Measurements from ENCODE around the gene NNT.
"Not testable (repeated sequence)": the region's sequence is repeated elsewhere in the genome, so short reads cannot be mapped to it uniquely, and the experiment has no call there.

Gene NNT

GRCh38 chr5:43699910-43700309 lies 96.9 kb downstream of the NNT start:
- Mint-ChIP-seq H3K27ac (no peak overlapping the region), H3K4me1 (ENCODE audit: low read depth in 2 of 2) (peaks cover 0 to 11% of the 10 kb centered on the region in 2 donors), H3K27me3 (no peaks in the 10 kb centered on the region), H3K9me3 (peaks cover 0 to 2% of the 10 kb centered on the region in 2 donors), H3K36me3 (ENCODE audit: insufficient read depth) (peaks cover 25% of the 10 kb centered on the region), H3K4me3 (no peak overlapping the region)
- no peak for ATAC-seq (replicated peaks)
- no peak for DNase-seq

DNA sequence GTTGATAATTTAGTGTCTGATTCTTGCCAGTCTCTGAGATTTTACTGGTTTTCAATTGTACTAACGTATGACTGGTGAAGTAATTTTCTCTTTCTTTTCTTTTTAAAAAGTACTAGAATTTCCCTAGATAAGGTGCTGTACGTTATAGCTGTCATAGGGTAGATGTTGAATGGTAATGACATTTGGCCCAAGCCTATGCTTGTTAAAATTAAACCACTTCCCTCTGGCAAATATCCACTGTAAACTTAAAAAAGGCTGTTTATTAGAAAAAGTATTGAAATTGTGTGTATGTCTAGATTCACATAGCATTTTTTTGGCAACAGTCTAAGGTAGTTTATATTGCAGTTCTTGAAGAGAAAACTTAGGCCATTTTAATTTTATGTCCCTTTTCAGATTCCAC lies 97.6 kb downstream of the NNT start:
- H3K9me3 Mint-ChIP-seq: peaks cover 0 to 2% of the 10 kb centered on the region in 2 donors
- H3K4me1 Mint-ChIP-seq (ENCODE audit: low read depth in 2 of 2): peaks cover 0 to 11% of the 10 kb centered on the region in 2 donors
- peaks cover 32% of the 10 kb centered on the region for H3K36me3 Mint-ChIP-seq (ENCODE audit: insufficient read depth)
- no peak overlapping the region for H3K27ac Mint-ChIP-seq
- no peaks in the 10 kb centered on the region for H3K27me3 Mint-ChIP-seq
- DNase-seq (no peak), ATAC-seq (replicated peaks) (no peak)
- H3K4me3 Mint-ChIP-seq: no peak overlapping the region

DNA sequence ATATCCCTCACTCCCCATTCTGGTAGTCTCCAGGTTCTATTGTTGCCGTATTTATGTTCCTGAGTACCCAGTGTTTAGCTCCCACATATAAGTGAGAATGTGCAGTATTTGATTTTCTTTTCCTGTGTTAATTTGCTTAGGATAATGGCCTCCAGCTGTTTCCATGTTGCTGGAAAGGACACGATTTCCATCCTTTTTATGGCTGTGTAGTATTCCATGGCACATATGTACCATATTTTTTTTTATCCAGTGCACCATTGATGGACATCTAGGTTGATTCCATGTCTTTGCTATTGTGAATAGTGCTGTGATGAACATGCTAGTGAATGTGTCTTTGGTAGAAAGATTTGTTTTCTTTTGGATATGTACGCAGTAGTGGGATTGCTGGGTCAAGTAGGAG lies 98.2 kb downstream of the NNT start:
- H3K27ac Mint-ChIP-seq: no peak overlapping the region
- H3K4me3 Mint-ChIP-seq: no peak overlapping the region
- no peaks in the 10 kb centered on the region for H3K27me3 Mint-ChIP-seq
- no peak for DNase-seq
- no peak for ATAC-seq (replicated peaks)
- peaks cover 0 to 11% of the 10 kb centered on the region in 2 donors for H3K4me1 Mint-ChIP-seq (ENCODE audit: low read depth in 2 of 2)
- H3K36me3 Mint-ChIP-seq (ENCODE audit: insufficient read depth): peaks cover 33% of the 10 kb centered on the region
- no peaks in the 10 kb centered on the region for H3K9me3 Mint-ChIP-seq

GRCh38 chr5:43702293-43702692 lies 99.3 kb downstream of the NNT start:
- Mint-ChIP-seq H3K27me3 (no peaks in the 10 kb centered on the region), H3K36me3 (ENCODE audit: insufficient read depth) (peaks cover 33% of the 10 kb centered on the region), H3K27ac (peak overlapping the region in 1 of 2 donors; percentile 74), H3K4me1 (ENCODE audit: low read depth in 2 of 2) (peaks cover 0 to 8% of the 10 kb centered on the region in 2 donors), H3K9me3 (no peaks in the 10 kb centered on the region), H3K4me3 (no peak overlapping the region)
- ATAC-seq (replicated peaks) (no peak), DNase-seq (no peak)

GRCh38 chr5:43702815-43703214 lies 99.8 kb downstream of the NNT start:
- H3K4me3 Mint-ChIP-seq: no peak overlapping the region
- no peak overlapping the region for H3K27ac Mint-ChIP-seq
- H3K9me3 Mint-ChIP-seq: no peaks in the 10 kb centered on the region
- no peak for ATAC-seq (replicated peaks)
- H3K4me1 Mint-ChIP-seq (ENCODE audit: low read depth in 2 of 2): peaks cover 0 to 4% of the 10 kb centered on the region in 2 donors
- H3K27me3 Mint-ChIP-seq: no peaks in the 10 kb centered on the region
- peaks cover 33% of the 10 kb centered on the region for H3K36me3 Mint-ChIP-seq (ENCODE audit: insufficient read depth)
- DNase-seq: no peak

DNA sequence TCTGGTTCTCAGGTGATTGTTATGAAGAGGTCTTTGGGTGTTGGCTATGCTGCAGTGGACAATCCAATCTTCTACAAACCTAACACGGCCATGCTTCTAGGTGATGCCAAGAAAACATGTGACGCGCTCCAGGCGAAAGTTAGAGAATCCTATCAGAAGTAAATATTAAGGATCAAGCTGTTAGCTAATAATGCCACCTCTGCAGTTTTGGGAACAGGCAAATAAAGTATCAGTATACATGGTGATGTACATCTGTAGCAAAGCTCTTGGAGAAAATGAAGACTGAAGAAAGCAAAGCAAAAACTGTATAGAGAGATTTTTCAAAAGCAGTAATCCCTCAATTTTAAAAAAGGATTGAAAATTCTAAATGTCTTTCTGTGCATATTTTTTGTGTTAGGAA lies 101.3 kb downstream of the NNT start:
- peaks cover 31% of the 10 kb centered on the region for H3K36me3 Mint-ChIP-seq (ENCODE audit: insufficient read depth)
- no peaks in the 10 kb centered on the region for H3K4me1 Mint-ChIP-seq (ENCODE audit: low read depth in 2 of 2)
- no peak for ATAC-seq (replicated peaks)

GRCh38 chr5:43706576-43706975 lies 103.6 kb downstream of the NNT start:
- H3K27me3 Mint-ChIP-seq; H3K4me3 Mint-ChIP-seq; ATAC-seq (replicated peaks); DNase-seq; H3K4me1 Mint-ChIP-seq (ENCODE audit: low read depth in 2 of 2); H3K9me3 Mint-ChIP-seq; H3K27ac Mint-ChIP-seq: not testable (repeated sequence)
- H3K36me3 Mint-ChIP-seq (ENCODE audit: insufficient read depth): peaks cover 30% of the 10 kb centered on the region

More for the DNA sequence above, 101.3 kb downstream of the NNT start:
- Mint-ChIP-seq H3K9me3 (no peaks in the 10 kb centered on the region), H3K27me3 (no peaks in the 10 kb centered on the region), H3K27ac (no peak overlapping the region), H3K4me3 (no peak overlapping the region)
- no peak for DNase-seq

GRCh38 chr5:43711496-43711895 lies 108.5 kb downstream of the NNT start:
- H3K4me3 Mint-ChIP-seq: no peak overlapping the region
- H3K27ac Mint-ChIP-seq: no peak overlapping the region
- DNase-seq: no peak
- no peaks in the 10 kb centered on the region for H3K9me3 Mint-ChIP-seq
- H3K4me1 Mint-ChIP-seq (ENCODE audit: low read depth in 2 of 2): no peaks in the 10 kb centered on the region
- ATAC-seq (replicated peaks): no peak
- no peaks in the 10 kb centered on the region for H3K36me3 Mint-ChIP-seq (ENCODE audit: insufficient read depth)
- H3K27me3 Mint-ChIP-seq: no peaks in the 10 kb centered on the region

DNA sequence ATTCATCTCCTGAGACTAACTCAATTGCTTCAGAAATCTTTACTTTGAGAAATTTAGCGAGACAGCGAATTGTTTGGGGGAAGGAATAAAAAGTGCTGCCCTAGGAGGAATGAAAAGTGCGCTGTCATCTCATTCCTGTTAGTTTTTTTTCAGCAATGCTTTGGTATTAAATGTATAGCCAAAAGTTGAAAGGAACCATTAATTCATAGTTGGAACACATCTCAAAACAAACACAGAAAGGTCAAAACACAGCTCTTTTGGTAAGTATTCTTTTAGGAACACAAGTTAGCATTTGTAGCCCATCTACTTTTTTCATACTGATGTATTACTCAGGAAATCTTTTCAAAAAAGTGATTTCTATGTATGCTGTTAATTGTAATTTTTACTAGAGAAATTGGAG lies 109.1 kb downstream of the NNT start:
- Mint-ChIP-seq H3K9me3 (no peaks in the 10 kb centered on the region), H3K27ac (no peak overlapping the region), H3K4me3 (no peak overlapping the region), H3K27me3 (no peaks in the 10 kb centered on the region), H3K36me3 (ENCODE audit: insufficient read depth) (no peaks in the 10 kb centered on the region), H3K4me1 (ENCODE audit: low read depth in 2 of 2) (no peaks in the 10 kb centered on the region)
- ATAC-seq (replicated peaks) (no peak), DNase-seq (no peak)

DNA sequence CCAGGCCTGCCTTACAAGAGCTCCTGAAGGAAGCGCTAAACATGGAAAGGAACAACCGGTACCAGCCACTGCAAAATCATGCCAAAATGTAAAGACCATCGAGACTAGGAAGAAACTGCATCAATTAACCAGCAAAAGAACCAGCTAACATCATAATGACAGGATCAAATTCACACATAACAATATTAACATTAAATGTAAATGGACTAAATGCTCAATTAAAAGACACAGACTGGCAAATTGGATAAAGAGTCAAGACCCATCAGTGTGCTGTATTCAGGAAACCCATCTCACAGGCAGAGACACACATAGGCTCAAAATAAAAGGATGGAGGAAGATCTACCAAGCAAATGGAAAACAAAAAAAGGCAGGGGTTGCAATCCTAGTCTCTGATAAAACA lies 116.8 kb downstream of the NNT start:
- not testable (repeated sequence) for ATAC-seq (replicated peaks); H3K4me3 Mint-ChIP-seq; H3K27me3 Mint-ChIP-seq; DNase-seq; H3K36me3 Mint-ChIP-seq (ENCODE audit: insufficient read depth); H3K9me3 Mint-ChIP-seq; H3K27ac Mint-ChIP-seq; H3K4me1 Mint-ChIP-seq (ENCODE audit: low read depth in 2 of 2)

DNA sequence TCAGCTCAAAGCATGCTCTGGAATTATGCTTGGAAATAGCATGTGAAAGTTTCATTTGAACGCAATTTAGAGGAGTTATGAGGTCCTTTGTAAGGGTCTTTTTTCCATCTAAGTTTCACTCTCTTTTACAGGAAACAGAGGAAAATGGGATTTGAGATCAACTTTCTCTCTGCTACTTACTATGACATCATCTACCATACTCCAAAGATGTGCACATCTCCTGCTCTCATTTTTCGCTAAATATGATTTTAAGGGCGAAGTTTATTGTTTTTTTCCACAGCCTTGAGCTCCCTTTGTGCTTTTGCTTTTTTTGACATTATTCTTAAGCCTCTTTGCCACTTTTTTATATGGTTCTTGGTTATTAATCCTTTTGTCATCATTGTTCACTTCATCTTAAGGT lies 125.6 kb downstream of the NNT start:
- H3K9me3 Mint-ChIP-seq: no peaks in the 10 kb centered on the region
- no peaks in the 10 kb centered on the region for H3K4me1 Mint-ChIP-seq (ENCODE audit: low read depth in 2 of 2)
- H3K36me3 Mint-ChIP-seq (ENCODE audit: insufficient read depth): no peaks in the 10 kb centered on the region
- no peak for ATAC-seq (replicated peaks)
- no peak overlapping the region for H3K4me3 Mint-ChIP-seq
- H3K27me3 Mint-ChIP-seq: peaks cover 0 to 5% of the 10 kb centered on the region in 2 donors
- no peak for DNase-seq
- no peak overlapping the region for H3K27ac Mint-ChIP-seq

GRCh38 chr5:43729846-43730478 lies 127.0 kb downstream of the NNT start:
- DNase-seq (no peak), ATAC-seq (replicated peaks) (no peak)
- no peak overlapping the region for H3K4me3 Mint-ChIP-seq
- peaks cover 0 to 5% of the 10 kb centered on the region in 2 donors for H3K27me3 Mint-ChIP-seq
- no peaks in the 10 kb centered on the region for H3K4me1 Mint-ChIP-seq (ENCODE audit: low read depth in 2 of 2)
- no peaks in the 10 kb centered on the region for H3K9me3 Mint-ChIP-seq
- no peak overlapping the region for H3K27ac Mint-ChIP-seq
- no peaks in the 10 kb centered on the region for H3K36me3 Mint-ChIP-seq (ENCODE audit: insufficient read depth)

GRCh38 chr5:43730832-43731342 lies 127.9 kb downstream of the NNT start:
- H3K36me3 Mint-ChIP-seq (ENCODE audit: insufficient read depth): no peaks in the 10 kb centered on the region
- peaks cover 0 to 5% of the 10 kb centered on the region in 2 donors for H3K27me3 Mint-ChIP-seq
- DNase-seq (no peak), ATAC-seq (replicated peaks) (no peak)
- H3K27ac Mint-ChIP-seq: no peak overlapping the region
- H3K4me1 Mint-ChIP-seq (ENCODE audit: low read depth in 2 of 2): no peaks in the 10 kb centered on the region
- no peaks in the 10 kb centered on the region for H3K9me3 Mint-ChIP-seq
- H3K4me3 Mint-ChIP-seq: no peak overlapping the region

DNA sequence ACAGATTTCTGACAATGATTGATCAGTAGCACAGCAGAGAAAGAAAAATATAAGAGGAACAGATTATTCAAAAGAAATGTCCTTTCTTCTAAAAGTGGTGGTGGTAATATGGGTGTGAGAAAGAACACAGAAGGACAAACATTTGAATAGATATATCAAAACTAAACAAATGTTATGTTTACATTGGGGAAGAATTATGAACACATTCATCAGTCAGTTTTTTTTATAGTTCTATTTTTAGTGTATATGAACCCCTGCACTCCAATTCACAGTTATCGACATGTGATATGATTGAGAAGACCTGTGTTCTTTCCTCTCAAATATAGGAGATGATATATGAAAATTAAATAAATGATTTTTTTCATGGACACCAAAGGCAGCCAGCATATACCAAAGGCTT lies 128.6 kb downstream of the NNT start:
- H3K27me3 Mint-ChIP-seq: peaks cover 0 to 5% of the 10 kb centered on the region in 2 donors
- ATAC-seq (replicated peaks) (no peak), DNase-seq (no peak)
- H3K4me3 Mint-ChIP-seq: no peak overlapping the region
- no peaks in the 10 kb centered on the region for H3K9me3 Mint-ChIP-seq
- H3K36me3 Mint-ChIP-seq (ENCODE audit: insufficient read depth): no peaks in the 10 kb centered on the region
- no peak overlapping the region for H3K27ac Mint-ChIP-seq
- no peaks in the 10 kb centered on the region for H3K4me1 Mint-ChIP-seq (ENCODE audit: low read depth in 2 of 2)
